Cardiac muscle cell (in vitro differentiated cells and primary cell): ENCODE data around the gene CDON. TPM values are rescaled to one million over a fixed set of nuclear protein-coding genes. Genes with fewer than 3 reads are reported as not detected.

Source experiments
- DNase-seq, 2 donors: peaks; one replicate each; pipeline versions ENCODE4 v3.0.0 to v3.0.0-alpha.2; 2010 to 2017; ENCODE audit warnings: low read depth in 1 of 2, low spot score in 1 of 2
- H3K27ac ChIP-seq: fragments of 200-600 bp; sonication (generic); 2 replicates; pipeline ENCODE4 v1.5.1; 2016
- H3K27me3 ChIP-seq: fragments of 200-600 bp; sonication (generic); 2 replicates; pipeline ENCODE4 v1.6.0; 2016; ENCODE audit warnings: control low read depth
- H3K36me3 ChIP-seq: fragments of 200-600 bp; sonication (generic); 2 replicates; pipeline ENCODE4 v1.5.1; 2016; ENCODE audit warnings: control low read depth
- H3K4me1 ChIP-seq: fragments of 200-600 bp; sonication (generic); 2 replicates; pipeline ENCODE4 v1.8.1; 2017; ENCODE audit warnings: low read depth, mild to moderate bottlenecking, mixed run types
- H3K4me3 ChIP-seq: fragments of 200-600 bp; sonication (generic); 2 replicates; pipeline ENCODE4 v1.5.1; 2016; ENCODE audit warnings: mild to moderate bottlenecking
- H3K9me3 ChIP-seq: fragments of 200-600 bp; sonication (generic); 2 replicates; pipeline ENCODE4 v1.5.1; 2017; ENCODE audit warnings: low read depth, mild to moderate bottlenecking, control low read depth
- CTCF ChIP-seq: IDR thresholded peaks from 2 replicates; pipeline ENCODE4 v1.5.1; 2012; ENCODE audit warnings: low read depth, mild to moderate bottlenecking, low read length
- polyA plus RNA-seq: library from polyadenylated mRNA; unstranded; fragments of >200 nt; fragmentation: Nextera tagmentation; extraction: Ambion mirVana; gene quantifications from 2 replicates; pipeline ENCODE4 v1.2.1, GENCODE V29; 2016
- total RNA-seq: library from RNA; depleted of rRNA; stranded (reverse); fragments of >200 nt; gene quantifications from 2 replicates; pipeline ENCODE4 v1.2.3, GENCODE V29; 2016

The CDON gene
- total and polyA plus RNA-seq, 2 experiments from 2014 or later = 5.7 to 17.3 TPM

GRCh38 chr11:125954945-125955640, 107.6 kb downstream of the CDON start:
- Histone ChIP-seq H3K27me3 (no peaks in the 10 kb centered on the region), H3K36me3 (no peaks in the 10 kb centered on the region), H3K9me3 (no peaks in the 10 kb centered on the region), H3K4me1 (peaks cover 5% of the 10 kb centered on the region), H3K4me3 (no peak overlapping the region), H3K27ac (no peak overlapping the region)
- TF ChIP-seq CTCF = no peak
- DNase-seq = no peak

- H3K9me3 ChIP-seq = no peaks in the 10 kb centered on the region
- peaks cover 5% of the 10 kb centered on the region for H3K4me1 ChIP-seq
- TF ChIP-seq CTCF = no peak
- no peaks in the 10 kb centered on the region for H3K36me3 ChIP-seq
- H3K27me3 ChIP-seq = no peaks in the 10 kb centered on the region
- H3K4me3 ChIP-seq = no peak overlapping the region
- no peak overlapping the region for H3K27ac ChIP-seq
- DNase-seq = no peak
These were observed 108.3 kb downstream of the CDON start for GRCh38 chr11:125954123-125954944.

- no peak overlapping the region for H3K4me3 ChIP-seq
- H3K36me3 ChIP-seq = no peaks in the 10 kb centered on the region
- H3K4me1 ChIP-seq = peaks cover 5% of the 10 kb centered on the region
- H3K27me3 ChIP-seq = no peaks in the 10 kb centered on the region
- DNase-seq = no peak
- no peak overlapping the region for H3K27ac ChIP-seq
- TF ChIP-seq CTCF = no peak
- H3K9me3 ChIP-seq = no peaks in the 10 kb centered on the region
These were observed 109.2 kb downstream of the CDON start for GRCh38 chr11:125953401-125953935.

GRCh38 chr11:125952973-125953372, 109.7 kb downstream of the CDON start:
- Histone ChIP-seq H3K27me3 (no peaks in the 10 kb centered on the region), H3K4me3 (no peak overlapping the region), H3K27ac (no peak overlapping the region), H3K9me3 (no peaks in the 10 kb centered on the region), H3K4me1 (peaks cover 5% of the 10 kb centered on the region), H3K36me3 (no peaks in the 10 kb centered on the region)
- no peak for TF ChIP-seq CTCF
- DNase-seq = peak in 1 of 2 donors; percentile 60

- no peaks in the 10 kb centered on the region for H3K36me3 ChIP-seq
- H3K9me3 ChIP-seq = no peaks in the 10 kb centered on the region
- no peak for TF ChIP-seq CTCF
- H3K4me3 ChIP-seq = no peak overlapping the region
- no peak overlapping the region for H3K27ac ChIP-seq
- DNase-seq = no peak
- H3K4me1 ChIP-seq = peaks cover 5% of the 10 kb centered on the region
- no peaks in the 10 kb centered on the region for H3K27me3 ChIP-seq
These were observed 110.1 kb downstream of the CDON start for GRCh38 chr11:125952559-125952958.
